DMS 273 (cell line): Measurements from ENCODE around the gene USF1.
"Not testable (repeated sequence)": the region's sequence is repeated elsewhere in the genome, so short reads cannot be mapped to it uniquely, and the experiment has no call there.

ENCODE experiments used
- DNase-seq: peaks from one replicate; lab custom pipeline; 2025; ENCODE audit not compliant: unreplicated experiment; lab: John Stamatoyannopoulos, UW

The USF1 gene

GRCh38 chr1:160992036-160992435 is 53.7 kb downstream of the USF1 start:
- DNase-seq = not testable (repeated sequence)
